ENCODE results near the gene SYNGR2.
A peak's percentile ranks its signal among the peaks of the same experiment; 100 is the strongest.

Gene SYNGR2

DNA sequence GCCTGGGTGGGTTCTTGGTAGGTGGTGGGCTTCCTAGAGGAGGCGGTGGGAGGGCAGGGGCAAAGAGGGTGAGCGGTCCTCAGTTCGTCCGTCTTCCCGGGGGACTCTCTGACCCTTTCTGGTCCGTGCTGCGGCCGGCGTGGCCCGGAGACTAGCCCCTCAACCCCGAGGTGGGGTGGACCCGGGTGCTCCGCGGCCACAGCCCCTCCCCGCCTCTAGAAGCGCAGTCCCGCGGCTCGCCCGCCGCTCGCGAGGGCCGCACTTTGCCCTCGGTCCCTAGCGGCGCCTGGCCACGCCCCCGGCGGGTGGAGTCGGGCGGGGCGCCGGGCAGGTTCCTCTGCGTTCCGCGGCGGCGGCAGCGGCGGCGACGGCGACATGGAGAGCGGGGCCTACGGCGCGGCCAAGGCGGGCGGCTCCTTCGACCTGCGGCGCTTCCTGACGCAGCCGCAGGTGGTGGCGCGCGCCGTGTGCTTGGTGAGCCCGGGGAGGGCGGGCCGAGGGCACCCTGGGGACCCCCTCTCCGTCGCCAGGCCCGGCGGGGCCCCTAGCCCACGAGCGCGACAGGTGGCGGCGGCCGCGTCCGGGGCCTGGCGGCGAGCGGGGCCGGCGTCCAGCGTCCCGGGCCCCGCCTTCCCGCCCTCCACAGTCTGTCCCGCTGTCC is at the start of gene SYNGR2 (continued):
- TF ChIP-seq, protein P1, sequence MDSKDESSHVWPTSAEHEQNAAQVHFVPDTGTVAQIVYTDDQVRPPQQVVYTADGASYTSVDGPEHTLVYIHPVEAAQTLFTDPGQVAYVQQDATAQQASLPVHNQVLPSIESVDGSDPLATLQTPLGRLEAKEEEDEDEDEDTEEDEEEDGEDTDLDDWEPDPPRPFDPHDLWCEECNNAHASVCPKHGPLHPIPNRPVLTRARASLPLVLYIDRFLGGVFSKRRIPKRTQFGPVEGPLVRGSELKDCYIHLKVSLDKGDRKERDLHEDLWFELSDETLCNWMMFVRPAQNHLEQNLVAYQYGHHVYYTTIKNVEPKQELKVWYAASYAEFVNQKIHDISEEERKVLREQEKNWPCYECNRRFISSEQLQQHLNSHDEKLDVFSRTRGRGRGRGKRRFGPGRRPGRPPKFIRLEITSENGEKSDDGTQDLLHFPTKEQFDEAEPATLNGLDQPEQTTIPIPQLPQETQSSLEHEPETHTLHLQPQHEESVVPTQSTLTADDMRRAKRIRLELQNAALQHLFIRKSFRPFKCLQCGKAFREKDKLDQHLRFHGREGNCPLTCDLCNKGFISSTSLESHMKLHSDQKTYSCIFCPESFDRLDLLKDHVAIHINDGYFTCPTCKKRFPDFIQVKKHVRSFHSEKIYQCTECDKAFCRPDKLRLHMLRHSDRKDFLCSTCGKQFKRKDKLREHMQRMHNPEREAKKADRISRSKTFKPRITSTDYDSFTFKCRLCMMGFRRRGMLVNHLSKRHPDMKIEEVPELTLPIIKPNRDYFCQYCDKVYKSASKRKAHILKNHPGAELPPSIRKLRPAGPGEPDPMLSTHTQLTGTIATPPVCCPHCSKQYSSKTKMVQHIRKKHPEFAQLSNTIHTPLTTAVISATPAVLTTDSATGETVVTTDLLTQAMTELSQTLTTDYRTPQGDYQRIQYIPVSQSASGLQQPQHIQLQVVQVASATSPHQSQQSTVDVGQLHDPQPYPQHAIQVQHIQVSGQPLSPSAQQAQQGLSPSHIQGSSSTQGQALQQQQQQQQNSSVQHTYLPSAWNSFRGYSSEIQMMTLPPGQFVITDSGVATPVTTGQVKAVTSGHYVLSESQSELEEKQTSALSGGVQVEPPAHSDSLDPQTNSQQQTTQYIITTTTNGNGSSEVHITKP (tag by site-specific recombination; IDR thresholded peaks at IDR 0.05): peak; percentile 77
- TF ChIP-seq, protein P2, sequence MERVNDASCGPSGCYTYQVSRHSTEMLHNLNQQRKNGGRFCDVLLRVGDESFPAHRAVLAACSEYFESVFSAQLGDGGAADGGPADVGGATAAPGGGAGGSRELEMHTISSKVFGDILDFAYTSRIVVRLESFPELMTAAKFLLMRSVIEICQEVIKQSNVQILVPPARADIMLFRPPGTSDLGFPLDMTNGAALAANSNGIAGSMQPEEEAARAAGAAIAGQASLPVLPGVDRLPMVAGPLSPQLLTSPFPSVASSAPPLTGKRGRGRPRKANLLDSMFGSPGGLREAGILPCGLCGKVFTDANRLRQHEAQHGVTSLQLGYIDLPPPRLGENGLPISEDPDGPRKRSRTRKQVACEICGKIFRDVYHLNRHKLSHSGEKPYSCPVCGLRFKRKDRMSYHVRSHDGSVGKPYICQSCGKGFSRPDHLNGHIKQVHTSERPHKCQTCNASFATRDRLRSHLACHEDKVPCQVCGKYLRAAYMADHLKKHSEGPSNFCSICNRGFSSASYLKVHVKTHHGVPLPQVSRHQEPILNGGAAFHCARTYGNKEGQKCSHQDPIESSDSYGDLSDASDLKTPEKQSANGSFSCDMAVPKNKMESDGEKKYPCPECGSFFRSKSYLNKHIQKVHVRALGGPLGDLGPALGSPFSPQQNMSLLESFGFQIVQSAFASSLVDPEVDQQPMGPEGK (tag by site-specific recombination; IDR thresholded peaks at IDR 0.05): peak; percentile 87
- no peak for TF ChIP-seq MZF1 (tag by site-specific recombination; IDR thresholded peaks at IDR 0.05; ENCODE audit: borderline replicate concordance)
- TF ChIP-seq SCRT2 (tag by site-specific recombination; IDR thresholded peaks at IDR 0.05): no peak
- TF ChIP-seq ZNF558 (tag by site-specific recombination; IDR thresholded peaks at IDR 0.05): no peak
- no peak for TF ChIP-seq ZNF211 (tag by site-specific recombination; IDR thresholded peaks at IDR 0.05; ENCODE audit: low read depth)
- no peak for TF ChIP-seq WT1 (tag by site-specific recombination; IDR thresholded peaks at IDR 0.05)
- TF ChIP-seq, protein P3, sequence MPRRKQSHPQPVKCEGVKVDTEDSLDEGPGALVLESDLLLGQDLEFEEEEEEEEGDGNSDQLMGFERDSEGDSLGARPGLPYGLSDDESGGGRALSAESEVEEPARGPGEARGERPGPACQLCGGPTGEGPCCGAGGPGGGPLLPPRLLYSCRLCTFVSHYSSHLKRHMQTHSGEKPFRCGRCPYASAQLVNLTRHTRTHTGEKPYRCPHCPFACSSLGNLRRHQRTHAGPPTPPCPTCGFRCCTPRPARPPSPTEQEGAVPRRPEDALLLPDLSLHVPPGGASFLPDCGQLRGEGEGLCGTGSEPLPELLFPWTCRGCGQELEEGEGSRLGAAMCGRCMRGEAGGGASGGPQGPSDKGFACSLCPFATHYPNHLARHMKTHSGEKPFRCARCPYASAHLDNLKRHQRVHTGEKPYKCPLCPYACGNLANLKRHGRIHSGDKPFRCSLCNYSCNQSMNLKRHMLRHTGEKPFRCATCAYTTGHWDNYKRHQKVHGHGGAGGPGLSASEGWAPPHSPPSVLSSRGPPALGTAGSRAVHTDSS (tag by site-specific recombination; IDR thresholded peaks at IDR 0.05): no peak
- TF ChIP-seq, protein P4, sequence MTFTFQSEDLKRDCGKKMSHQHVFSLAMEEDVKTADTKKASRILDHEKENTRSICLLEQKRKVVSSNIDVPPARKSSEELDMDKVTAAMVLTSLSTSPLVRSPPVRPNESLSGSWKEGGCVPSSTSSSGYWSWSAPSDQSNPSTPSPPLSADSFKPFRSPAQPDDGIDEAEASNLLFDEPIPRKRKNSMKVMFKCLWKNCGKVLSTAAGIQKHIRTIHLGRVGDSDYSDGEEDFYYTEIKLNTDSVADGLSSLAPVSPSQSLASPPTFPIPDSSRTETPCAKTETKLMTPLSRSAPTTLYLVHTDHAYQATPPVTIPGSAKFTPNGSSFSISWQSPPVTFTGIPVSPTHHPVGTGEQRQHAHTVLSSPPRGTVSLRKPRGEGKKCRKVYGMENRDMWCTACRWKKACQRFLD (tag by site-specific recombination; IDR thresholded peaks at IDR 0.05): no peak
- peak; percentile 25; the same call in 1 of the 2 replicates for TF ChIP-seq YY1 (tag by site-specific recombination; IDR thresholded peaks at IDR 0.05)
- peak; percentile 53 for TF ChIP-seq KLF10 (tag by site-specific recombination; IDR thresholded peaks at IDR 0.05)
- 0 out of 2 replicates have a peak, but pooled peaks have one; percentile 66 for TF ChIP-seq GLI4 (tag by site-specific recombination; IDR thresholded peaks at IDR 0.05)
- TF ChIP-seq ZNF19 (tag by site-specific recombination; IDR thresholded peaks at IDR 0.05; ENCODE audit: low read depth): no peak
- no peak for TF ChIP-seq ZNF24 (tag by site-specific recombination; IDR thresholded peaks at IDR 0.05)
- no peak for TF ChIP-seq ZNF629 (tag by site-specific recombination; IDR thresholded peaks at IDR 0.05)
- TF ChIP-seq ZNF658 (tag by site-specific recombination; IDR thresholded peaks at IDR 0.05): no peak
- TF ChIP-seq, protein P5, sequence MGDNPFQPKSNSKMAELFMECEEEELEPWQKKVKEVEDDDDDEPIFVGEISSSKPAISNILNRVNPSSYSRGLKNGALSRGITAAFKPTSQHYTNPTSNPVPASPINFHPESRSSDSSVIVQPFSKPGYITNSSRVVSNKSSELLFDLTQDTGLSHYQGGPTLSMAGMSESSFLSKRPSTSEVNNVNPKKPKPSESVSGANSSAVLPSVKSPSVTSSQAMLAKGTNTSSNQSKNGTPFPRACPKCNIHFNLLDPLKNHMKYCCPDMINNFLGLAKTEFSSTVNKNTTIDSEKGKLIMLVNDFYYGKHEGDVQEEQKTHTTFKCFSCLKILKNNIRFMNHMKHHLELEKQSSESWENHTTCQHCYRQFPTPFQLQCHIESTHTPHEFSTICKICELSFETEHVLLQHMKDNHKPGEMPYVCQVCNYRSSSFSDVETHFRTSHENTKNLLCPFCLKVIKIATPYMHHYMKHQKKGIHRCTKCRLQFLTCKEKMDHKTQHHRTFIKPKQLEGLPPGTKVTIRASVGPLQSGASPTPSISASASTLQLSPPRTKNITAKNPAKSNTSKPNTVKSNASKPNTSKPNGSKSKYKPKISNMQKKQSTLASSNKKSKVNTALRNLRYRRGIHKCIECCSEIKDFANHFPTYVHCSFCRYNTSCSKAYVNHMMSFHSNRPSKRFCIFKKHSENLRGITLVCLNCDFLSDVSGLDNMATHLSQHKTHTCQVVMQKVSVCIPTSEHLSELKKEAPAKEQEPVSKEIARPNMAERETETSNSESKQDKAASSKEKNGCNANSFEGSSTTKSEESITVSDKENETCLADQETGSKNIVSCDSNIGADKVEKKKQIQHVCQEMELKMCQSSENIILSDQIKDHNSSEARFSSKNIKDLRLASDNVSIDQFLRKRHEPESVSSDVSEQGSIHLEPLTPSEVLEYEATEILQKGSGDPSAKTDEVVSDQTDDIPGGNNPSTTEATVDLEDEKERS (tag by site-specific recombination; IDR thresholded peaks at IDR 0.05): no peak
- TF ChIP-seq, protein P6, sequence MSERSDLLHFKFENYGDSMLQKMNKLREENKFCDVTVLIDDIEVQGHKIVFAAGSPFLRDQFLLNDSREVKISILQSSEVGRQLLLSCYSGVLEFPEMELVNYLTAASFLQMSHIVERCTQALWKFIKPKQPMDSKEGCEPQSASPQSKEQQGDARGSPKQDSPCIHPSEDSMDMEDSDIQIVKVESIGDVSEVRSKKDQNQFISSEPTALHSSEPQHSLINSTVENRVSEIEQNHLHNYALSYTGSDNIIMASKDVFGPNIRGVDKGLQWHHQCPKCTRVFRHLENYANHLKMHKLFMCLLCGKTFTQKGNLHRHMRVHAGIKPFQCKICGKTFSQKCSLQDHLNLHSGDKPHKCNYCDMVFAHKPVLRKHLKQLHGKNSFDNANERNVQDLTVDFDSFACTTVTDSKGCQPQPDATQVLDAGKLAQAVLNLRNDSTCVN (tag by site-specific recombination; optimal IDR thresholded peaks at IDR 0.05): peak; percentile 87
- peak; percentile 77 for TF ChIP-seq ZFP69B (tag by site-specific recombination; IDR thresholded peaks at IDR 0.05)
- no peak for TF ChIP-seq ZSCAN16 (tag by site-specific recombination; IDR thresholded peaks at IDR 0.05)
- no peak for TF ChIP-seq ZFP3 (tag by site-specific recombination; IDR thresholded peaks at IDR 0.05; ENCODE audit: low read depth)
- TF ChIP-seq ZNF169 (tag by site-specific recombination; IDR thresholded peaks at IDR 0.05): no peak
- peak; percentile 16 for TF ChIP-seq SP2 (tag by site-specific recombination; IDR thresholded peaks at IDR 0.05)
- no peak for TF ChIP-seq ZNF585B (tag by site-specific recombination; IDR thresholded peaks at IDR 0.05)
- TF ChIP-seq TCF7L2 (IDR thresholded peaks at IDR 0.05; ENCODE audit: borderline replicate concordance, low read depth, low read length): no peak

Measured in HEK293 (cell line).